BLaER1 (cell line): ENCODE results near the gene SDSL.

Experiments used
- H3K27ac ChIP-seq: shearing (Covaris generic); formaldehyde crosslinking; 2 replicates; pipeline ENCODE4 v1.8.1; 2022
- H3K27me3 ChIP-seq: shearing (Covaris generic); formaldehyde crosslinking; 2 replicates; pipeline ENCODE4 v1.8.1; 2022
- H3K36me3 ChIP-seq: shearing (Covaris generic); formaldehyde crosslinking; 2 replicates; pipeline ENCODE4 v1.8.1; 2022
- H3K4me1 ChIP-seq: shearing (Covaris generic); formaldehyde crosslinking; 2 replicates; pipeline ENCODE4 v1.8.1; 2022
- H3K4me2 ChIP-seq: shearing (Covaris generic); formaldehyde crosslinking; 2 replicates; pipeline ENCODE4 v1.8.1; 2022
- H3K4me3 ChIP-seq: shearing (Covaris generic); formaldehyde crosslinking; 2 replicates; pipeline ENCODE4 v1.8.1; 2022
- H3K9ac ChIP-seq: shearing (Covaris generic); formaldehyde crosslinking; 2 replicates; pipeline ENCODE4 v1.8.1; 2022
- H3K9me3 ChIP-seq: shearing (Covaris generic); formaldehyde crosslinking; 2 replicates; pipeline ENCODE4 v1.8.1; 2022
- H4K20me1 ChIP-seq: shearing (Covaris generic); formaldehyde crosslinking; 2 replicates; pipeline ENCODE4 v1.8.1; 2022
- Cebpa-rat ChIP-seq: shearing (Covaris generic); IDR thresholded peaks from 2 replicates; pipeline ENCODE4 v1.8.1; 2022

The SDSL gene

GRCh38 chr12:113477842-113478215 is 55.6 kb downstream of the SDSL start:
- H4K20me1 ChIP-seq = peaks cover 26% of the 10 kb centered on the region; the same call in 1 of the 2 replicates
- no peak for TF ChIP-seq Cebpa-rat
- H3K27me3 ChIP-seq = peaks cover 85% of the 10 kb centered on the region
- H3K9me3 ChIP-seq = peaks cover 56% of the 10 kb centered on the region
- no peaks in the 10 kb centered on the region for H3K4me1 ChIP-seq
- H3K4me3 ChIP-seq = no peak overlapping the region
- H3K36me3 ChIP-seq = no peaks in the 10 kb centered on the region
- H3K9ac ChIP-seq = no peak overlapping the region
- no peak overlapping the region for H3K27ac ChIP-seq
- H3K4me2 ChIP-seq = no peak overlapping the region

- Histone ChIP-seq H3K4me1 (no peaks in the 10 kb centered on the region), H3K9me3 (peaks cover 56% of the 10 kb centered on the region), H3K27me3 (peaks cover 79% of the 10 kb centered on the region), H3K36me3 (no peaks in the 10 kb centered on the region), H3K27ac (no peak overlapping the region), H4K20me1 (peaks cover 19% of the 10 kb centered on the region; the same call in 1 of the 2 replicates), H3K4me2 (no peak overlapping the region), H3K4me3 (no peak overlapping the region), H3K9ac (no peak overlapping the region)
- no peak for TF ChIP-seq Cebpa-rat
Observed at GRCh38 chr12:113478351-113479011, 56.3 kb downstream of the SDSL start.

GRCh38 chr12:113479216-113479589 is 57.0 kb downstream of the SDSL start:
- Histone ChIP-seq H3K9me3 (peaks cover 56% of the 10 kb centered on the region), H3K4me3 (no peak overlapping the region), H3K36me3 (no peaks in the 10 kb centered on the region), H3K4me2 (no peak overlapping the region), H3K4me1 (no peaks in the 10 kb centered on the region), H3K27me3 (peaks cover 72% of the 10 kb centered on the region), H4K20me1 (peaks cover 12% of the 10 kb centered on the region; the same call in 1 of the 2 replicates), H3K9ac (no peak overlapping the region), H3K27ac (no peak overlapping the region)
- TF ChIP-seq Cebpa-rat = no peak

DNA sequence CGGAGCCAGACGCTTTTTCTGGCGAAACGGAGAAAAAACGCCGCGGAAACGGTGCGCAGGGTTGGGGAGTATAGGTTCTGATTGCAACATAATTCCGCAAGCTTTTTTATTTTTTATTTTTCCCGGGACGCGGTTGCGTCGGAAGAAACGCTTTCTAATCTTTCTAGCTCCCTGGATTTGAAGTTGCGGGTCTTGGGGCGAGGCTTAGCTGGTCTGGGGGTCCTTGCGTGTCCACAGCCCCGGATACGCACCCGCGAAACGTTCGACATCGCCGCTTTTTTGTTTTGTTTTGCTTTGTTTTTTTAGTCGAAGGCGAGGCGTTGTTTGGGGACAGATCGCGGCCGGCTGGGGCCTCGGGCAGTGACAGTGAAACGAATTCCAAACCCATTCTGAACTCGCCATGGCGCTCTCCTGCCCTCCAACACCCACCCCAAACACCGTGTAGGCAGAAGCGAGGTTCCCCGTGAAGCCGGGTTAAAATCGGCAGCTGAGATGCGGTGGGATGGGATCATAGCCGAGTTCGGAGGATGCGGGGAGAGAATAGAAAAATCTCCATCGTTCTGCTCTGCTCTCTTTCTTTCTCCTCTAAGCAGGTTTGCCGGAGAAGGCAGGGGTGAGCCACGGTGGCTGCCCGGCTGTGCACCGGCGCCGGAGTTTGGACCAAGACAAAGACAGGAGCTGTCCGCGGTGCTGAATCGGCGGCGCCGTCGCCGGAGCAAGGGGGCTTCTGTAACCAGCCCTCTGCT is 57.6 kb downstream of the SDSL start:
- Histone ChIP-seq H3K9me3 (peaks cover 52% of the 10 kb centered on the region), H3K9ac (no peak overlapping the region), H3K4me1 (peaks cover 2% of the 10 kb centered on the region), H4K20me1 (peaks cover 7% of the 10 kb centered on the region; the same call in 1 of the 2 replicates), H3K27ac (no peak overlapping the region), H3K36me3 (no peaks in the 10 kb centered on the region), H3K4me3 (no peak overlapping the region), H3K4me2 (no peak overlapping the region), H3K27me3 (peaks cover 66% of the 10 kb centered on the region)
- TF ChIP-seq Cebpa-rat = no peak

DNA sequence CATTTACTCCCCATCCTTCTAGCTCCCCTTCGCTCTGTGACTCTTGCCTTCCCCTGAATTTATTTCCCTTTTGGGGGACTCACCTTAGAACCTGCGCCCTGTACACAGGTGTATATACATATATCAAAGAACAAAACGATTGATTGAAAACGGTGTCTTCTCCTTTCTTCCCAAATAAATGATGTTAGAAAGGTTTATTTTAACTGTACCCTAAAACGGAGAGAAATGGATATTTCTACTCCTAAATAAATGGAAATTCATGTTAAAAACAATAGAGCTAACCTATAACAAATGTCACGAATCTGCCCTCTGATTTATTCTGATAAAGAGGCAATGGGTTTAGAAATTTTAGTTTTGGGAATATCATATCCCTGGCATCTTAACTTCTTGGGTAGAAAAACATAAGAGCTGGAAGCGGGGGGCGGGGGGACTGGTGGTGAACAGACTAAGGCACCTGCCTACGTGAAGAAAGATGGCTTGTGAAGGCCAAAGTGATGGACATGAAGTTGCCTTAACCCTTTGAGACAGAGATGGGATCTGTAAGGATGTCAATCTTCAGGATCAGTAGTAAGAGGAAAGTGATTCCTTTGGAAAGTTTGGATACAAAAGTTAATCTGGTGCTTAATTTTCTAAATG is 58.3 kb downstream of the SDSL start:
- TF ChIP-seq Cebpa-rat = no peak
- no peaks in the 10 kb centered on the region for H3K36me3 ChIP-seq
- H3K27me3 ChIP-seq = peaks cover 59% of the 10 kb centered on the region
- peaks cover 9% of the 10 kb centered on the region for H3K4me1 ChIP-seq
- H3K27ac ChIP-seq = no peak overlapping the region
- no peak overlapping the region for H3K9ac ChIP-seq
- no peak overlapping the region for H3K4me2 ChIP-seq
- H4K20me1 ChIP-seq = peaks cover 2% of the 10 kb centered on the region; the same call in 1 of the 2 replicates
- H3K9me3 ChIP-seq = peaks cover 45% of the 10 kb centered on the region
- H3K4me3 ChIP-seq = no peak overlapping the region

DNA sequence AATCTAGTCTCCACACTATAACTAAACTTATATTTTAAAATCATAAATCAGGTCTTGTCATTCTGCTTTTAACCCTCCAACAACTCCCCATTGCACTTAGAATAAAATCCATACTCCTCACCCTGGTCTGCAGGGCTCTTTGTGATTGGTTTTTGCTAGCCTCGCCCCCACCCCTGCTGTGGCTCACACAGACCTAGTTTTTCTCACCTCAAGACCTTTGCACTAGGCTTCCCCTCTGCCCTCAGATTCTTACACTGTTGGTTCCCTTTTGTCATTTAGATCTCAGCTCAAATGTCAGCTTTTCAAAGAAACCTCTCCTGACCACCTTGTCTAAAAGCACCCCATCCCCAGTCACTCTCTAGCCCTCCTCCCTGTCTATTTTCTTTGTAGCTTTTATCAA is 60.2 kb downstream of the SDSL start:
- Histone ChIP-seq H3K27me3 (peaks cover 43% of the 10 kb centered on the region), H4K20me1 (no peaks in the 10 kb centered on the region; the same call in 1 of the 2 replicates)
- no peak for TF ChIP-seq Cebpa-rat

DNA sequence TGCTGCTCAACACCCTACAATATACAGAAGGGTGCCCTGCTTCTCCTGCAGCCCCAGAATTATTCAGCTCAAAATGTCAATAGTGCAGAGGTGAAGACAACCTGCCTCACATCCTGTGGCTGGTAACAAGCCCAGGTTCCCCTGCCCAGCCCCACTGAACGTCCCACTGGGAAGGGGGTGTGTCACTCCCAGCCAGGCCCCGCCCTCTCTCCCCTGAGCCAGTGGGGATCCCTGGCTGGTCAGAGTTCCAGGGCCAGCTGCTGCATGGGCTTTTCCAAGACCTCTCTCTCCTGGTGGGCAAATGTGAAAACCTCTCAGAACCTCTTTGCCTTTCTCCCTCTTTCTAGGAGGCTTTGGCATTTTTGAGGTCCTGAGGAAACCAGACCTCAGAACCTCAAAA is 63.1 kb downstream of the SDSL start:
- H3K9ac ChIP-seq = no peak overlapping the region
- peaks cover 9% of the 10 kb centered on the region for H3K4me1 ChIP-seq
- H3K27ac ChIP-seq = no peak overlapping the region
- peak overlapping the region; percentile 39; the same call in 1 of the 2 replicates for H3K4me2 ChIP-seq
- peaks cover 13% of the 10 kb centered on the region for H3K27me3 ChIP-seq
- H3K9me3 ChIP-seq = no peaks in the 10 kb centered on the region
- no peak overlapping the region for H3K4me3 ChIP-seq
- H4K20me1 ChIP-seq = no peaks in the 10 kb centered on the region; the same call in 1 of the 2 replicates
- no peaks in the 10 kb centered on the region for H3K36me3 ChIP-seq
- no peak for TF ChIP-seq Cebpa-rat

More for the DNA sequence above, 60.2 kb downstream of the SDSL start:
- no peak overlapping the region for H3K27ac ChIP-seq
- H3K9ac ChIP-seq = no peak overlapping the region
- no peak overlapping the region for H3K4me2 ChIP-seq
- H3K4me3 ChIP-seq = no peak overlapping the region
- no peaks in the 10 kb centered on the region for H3K36me3 ChIP-seq
- H3K9me3 ChIP-seq = peaks cover 30% of the 10 kb centered on the region
- peaks cover 9% of the 10 kb centered on the region for H3K4me1 ChIP-seq

GRCh38 chr12:113486722-113487121 is 64.5 kb downstream of the SDSL start:
- TF ChIP-seq Cebpa-rat = no peak
- Histone ChIP-seq H3K4me1 (peaks cover 9% of the 10 kb centered on the region), H3K27me3 (no peaks in the 10 kb centered on the region; the same call in 1 of the 2 replicates), H3K27ac (no peak overlapping the region), H3K4me3 (no peak overlapping the region), H4K20me1 (no peaks in the 10 kb centered on the region; the same call in 1 of the 2 replicates), H3K36me3 (no peaks in the 10 kb centered on the region), H3K9ac (no peak overlapping the region), H3K9me3 (peaks cover 12% of the 10 kb centered on the region), H3K4me2 (no peak overlapping the region)
